Liver (tissue), 9 donors: ENCODE measurements around the gene SEMA3C. TPM values are rescaled to one million over a fixed set of nuclear protein-coding genes. Genes with fewer than 3 reads are reported as not detected.

ENCODE experiments used
- DNase-seq: peaks from one replicate; pipeline ENCODE4 v3.0.0-alpha.2; 2017; ENCODE audit warnings: low spot score
- H3K27ac ChIP-seq, 2 donors: one replicate each; pipeline ENCODE4 v1.7.0; 2013; ENCODE audit warnings: inconsistent platforms in 2 of 2, low read length in 2 of 2, control low read depth in 1 of 2, low read depth in 1 of 2, mild to moderate bottlenecking in 1 of 2
- H3K27me3 ChIP-seq, 4 donors: one replicate each; pipeline versions ENCODE4 v1.6.1 to v1.7.0; 2013; ENCODE audit warnings: low read length in 3 of 4, inconsistent platforms in 1 of 4, mild to moderate bottlenecking in 1 of 4, moderate library complexity in 1 of 4; ENCODE audit not compliant: control insufficient read depth in 4 of 4, insufficient read depth in 4 of 4
- H3K36me3 ChIP-seq, 4 donors: one replicate each; pipeline versions ENCODE4 v1.6.1 to v1.7.0; 2013; ENCODE audit warnings: low read length in 3 of 4, mild to moderate bottlenecking in 3 of 4, low read depth in 1 of 4, moderate library complexity in 1 of 4; ENCODE audit not compliant: control insufficient read depth in 4 of 4, insufficient read depth in 3 of 4
- H3K4me1 ChIP-seq, 4 donors: one replicate each; pipeline versions ENCODE4 v1.6.1 to v1.7.0; 2013; ENCODE audit warnings: low read length in 3 of 4, mild to moderate bottlenecking in 3 of 4, moderate library complexity in 1 of 4; ENCODE audit not compliant: control insufficient read depth in 4 of 4, insufficient read depth in 4 of 4
- H3K4me3 ChIP-seq, 3 donors: one replicate each; pipeline versions ENCODE4 v1.6.1 to v1.7.0; 2013; ENCODE audit warnings: low read length in 3 of 3, control low read depth in 1 of 3, low read depth in 1 of 3, mild to moderate bottlenecking in 1 of 3
- H3K9ac ChIP-seq, 2 donors: one replicate each; pipeline ENCODE4 v1.7.0; 2013; ENCODE audit warnings: low read length in 2 of 2, mild to moderate bottlenecking in 2 of 2, moderate library complexity in 2 of 2, control low read depth in 1 of 2, low read depth in 1 of 2
- H3K9me3 ChIP-seq, 4 donors: one replicate each; pipeline versions ENCODE4 v1.6.1 to v1.7.0; 2013; ENCODE audit warnings: low read length in 3 of 4; ENCODE audit not compliant: control insufficient read depth in 4 of 4
- EGR1 ChIP-seq, 2 donors: IDR thresholded peaks; 2 replicates each; pipeline ENCODE4 v1.6.1; 2016 to 2018; ENCODE audit warnings: antibody characterized with exemption in 2 of 2, low read depth in 2 of 2
- FOXA1 ChIP-seq: IDR thresholded peaks from 2 replicates; pipeline ENCODE4 v1.6.1; 2016; ENCODE audit warnings: antibody characterized with exemption
- FOXA2 ChIP-seq: IDR thresholded peaks from 2 replicates; pipeline ENCODE4 v1.6.1; 2016; ENCODE audit warnings: antibody characterized with exemption
- HNF4G ChIP-seq: IDR thresholded peaks from 2 replicates; pipeline ENCODE4 v1.6.1; 2016; ENCODE audit warnings: antibody characterized with exemption
- JUND ChIP-seq, 2 donors: IDR thresholded peaks; 2 replicates each; pipeline ENCODE4 v1.6.1; 2016; ENCODE audit warnings: antibody characterized with exemption in 2 of 2
- RAD21 ChIP-seq, 2 donors: IDR thresholded peaks; 2 replicates each; pipeline ENCODE4 v1.6.1; 2016; ENCODE audit warnings: antibody characterized with exemption in 2 of 2, mild to moderate bottlenecking in 2 of 2
- RXRA ChIP-seq, 2 donors: IDR thresholded peaks; 2 replicates each; pipeline ENCODE4 v1.6.1; 2017 to 2018; ENCODE audit warnings: antibody characterized with exemption in 2 of 2, mild to moderate bottlenecking in 1 of 2
- TAF1 ChIP-seq: conservative IDR thresholded peaks from 2 replicates; pipeline ENCODE4 v1.6.1; 2016; ENCODE audit warnings: antibody characterized with exemption, mild to moderate bottlenecking
- YY1 ChIP-seq: IDR thresholded peaks from 2 replicates; pipeline ENCODE4 v1.6.1; 2016; ENCODE audit warnings: antibody characterized with exemption, mild to moderate bottlenecking
- WGBS: extraction: QIAGEN DNeasy Blood & Tissue Kit; methylation state at CpG from one replicate; pipeline ENCODE4 v1.1.7; 2013; 5-methylcytosine and 5-hydroxymethylcytosine counted together
- polyA plus RNA-seq, 2 donors: library from polyadenylated mRNA; stranded (reverse) in 1 of 2; unstranded in 1 of 2; fragments of 200-250 nt in 1 of 2; fragments of >200 nt in 1 of 2; fragmentation: Nextera tagmentation in 1 of 2; extraction: Ambion mirVana in 1 of 2; gene quantifications; one replicate each; pipeline versions ENCODE4 v1.2.1 to v1.2.3, GENCODE V29; 2013 to 2015
- total RNA-seq, 2 donors: library from RNA; depleted of rRNA; stranded (reverse); fragments of >200 nt; gene quantifications; one replicate each; pipeline ENCODE4 v1.2.3, GENCODE V29; 2014
- TF ChIP-seq, protein P1 (sequence below): IDR thresholded peaks from 2 replicates; pipeline ENCODE4 v1.6.1; 2016; ENCODE audit warnings: antibody characterized with exemption
- TF ChIP-seq, protein P2 (sequence below): IDR thresholded peaks from 2 replicates; pipeline ENCODE4 v1.6.1; 2016; ENCODE audit warnings: antibody characterized with exemption
- TF ChIP-seq, protein P3 (sequence below): fragments of 150-350 bp; IDR thresholded peaks from 2 replicates; pipeline ENCODE4 v1.5.1; 2017; ENCODE audit warnings: improper control_type of control experiment, low read depth, low read length; ENCODE audit not compliant: missing input control
- TF ChIP-seq, protein P4 (sequence below): IDR thresholded peaks from 2 replicates; pipeline ENCODE4 v1.6.1; 2016; ENCODE audit warnings: antibody characterized with exemption
- TF ChIP-seq, protein P5 (sequence below): IDR thresholded peaks from 2 replicates; pipeline ENCODE4 v1.6.1; 2016; ENCODE audit warnings: antibody characterized with exemption, mild to moderate bottlenecking
- donor health status: healthy.
- donor health status: healthy.
- donor health status: healthy.
- donor health status: healthy.
- donor health status: healthy.

SEMA3C gene
- total and polyA plus RNA-seq, 4 donors = 0.20 to 1.8 (median 0.64) TPM

DNA sequence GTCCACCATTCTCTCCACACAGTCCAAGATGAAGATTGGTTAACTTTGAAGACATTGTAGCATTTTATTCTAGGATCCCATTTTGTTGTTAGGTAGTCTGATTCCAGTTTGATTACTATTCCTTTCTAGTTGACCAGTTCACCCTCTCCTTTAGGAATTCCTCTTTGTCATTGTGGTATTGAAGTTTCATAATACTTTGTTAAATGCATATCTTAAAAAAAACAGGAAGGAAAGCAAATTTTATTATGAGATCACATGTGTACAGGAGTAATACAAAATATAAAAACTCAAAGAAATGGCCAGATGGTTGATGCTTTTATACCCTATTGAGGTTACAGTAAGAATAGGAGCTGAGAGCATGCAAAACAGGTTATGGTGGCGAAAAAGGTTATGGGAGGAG lies 15.5 kb upstream of the SEMA3C start (continued):
- TF ChIP-seq, protein P1, sequence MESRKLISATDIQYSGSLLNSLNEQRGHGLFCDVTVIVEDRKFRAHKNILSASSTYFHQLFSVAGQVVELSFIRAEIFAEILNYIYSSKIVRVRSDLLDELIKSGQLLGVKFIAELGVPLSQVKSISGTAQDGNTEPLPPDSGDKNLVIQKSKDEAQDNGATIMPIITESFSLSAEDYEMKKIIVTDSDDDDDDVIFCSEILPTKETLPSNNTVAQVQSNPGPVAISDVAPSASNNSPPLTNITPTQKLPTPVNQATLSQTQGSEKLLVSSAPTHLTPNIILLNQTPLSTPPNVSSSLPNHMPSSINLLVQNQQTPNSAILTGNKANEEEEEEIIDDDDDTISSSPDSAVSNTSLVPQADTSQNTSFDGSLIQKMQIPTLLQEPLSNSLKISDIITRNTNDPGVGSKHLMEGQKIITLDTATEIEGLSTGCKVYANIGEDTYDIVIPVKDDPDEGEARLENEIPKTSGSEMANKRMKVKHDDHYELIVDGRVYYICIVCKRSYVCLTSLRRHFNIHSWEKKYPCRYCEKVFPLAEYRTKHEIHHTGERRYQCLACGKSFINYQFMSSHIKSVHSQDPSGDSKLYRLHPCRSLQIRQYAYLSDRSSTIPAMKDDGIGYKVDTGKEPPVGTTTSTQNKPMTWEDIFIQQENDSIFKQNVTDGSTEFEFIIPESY = no peak

DNA sequence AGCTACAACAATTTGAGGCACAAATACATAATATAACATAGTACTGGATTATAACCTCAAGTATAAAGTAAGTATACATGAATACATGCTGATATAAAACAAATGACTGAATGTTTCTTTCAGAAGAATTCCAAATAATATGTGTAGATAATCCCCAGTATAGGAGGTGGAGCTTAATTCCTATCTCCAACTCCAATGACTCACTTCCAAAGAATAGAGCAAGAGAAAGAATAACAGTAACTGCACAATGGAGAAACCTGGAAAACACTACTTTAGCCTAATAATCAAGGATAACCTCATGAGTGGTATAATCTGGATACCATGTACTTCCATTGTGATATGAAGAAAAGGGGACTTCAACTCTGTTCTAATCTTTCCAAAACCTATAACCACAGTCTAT lies 13.7 kb upstream of the SEMA3C start:
- no peaks in the 10 kb centered on the region for H3K36me3 ChIP-seq
- H3K27me3 ChIP-seq = no peaks in the 10 kb centered on the region
- no peak overlapping the region for H3K27ac ChIP-seq
- H3K9me3 ChIP-seq = no peaks in the 10 kb centered on the region
- H3K4me1 ChIP-seq = no peaks in the 10 kb centered on the region
- H3K4me3 ChIP-seq = no peak overlapping the region
- TF ChIP-seq, protein P2, sequence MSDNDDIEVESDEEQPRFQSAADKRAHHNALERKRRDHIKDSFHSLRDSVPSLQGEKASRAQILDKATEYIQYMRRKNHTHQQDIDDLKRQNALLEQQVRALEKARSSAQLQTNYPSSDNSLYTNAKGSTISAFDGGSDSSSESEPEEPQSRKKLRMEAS = no peak
- no peak for TF ChIP-seq YY1
- no peak for TF ChIP-seq RAD21 (IDR thresholded peaks at IDR 0.05)
- TF ChIP-seq, protein P3, sequence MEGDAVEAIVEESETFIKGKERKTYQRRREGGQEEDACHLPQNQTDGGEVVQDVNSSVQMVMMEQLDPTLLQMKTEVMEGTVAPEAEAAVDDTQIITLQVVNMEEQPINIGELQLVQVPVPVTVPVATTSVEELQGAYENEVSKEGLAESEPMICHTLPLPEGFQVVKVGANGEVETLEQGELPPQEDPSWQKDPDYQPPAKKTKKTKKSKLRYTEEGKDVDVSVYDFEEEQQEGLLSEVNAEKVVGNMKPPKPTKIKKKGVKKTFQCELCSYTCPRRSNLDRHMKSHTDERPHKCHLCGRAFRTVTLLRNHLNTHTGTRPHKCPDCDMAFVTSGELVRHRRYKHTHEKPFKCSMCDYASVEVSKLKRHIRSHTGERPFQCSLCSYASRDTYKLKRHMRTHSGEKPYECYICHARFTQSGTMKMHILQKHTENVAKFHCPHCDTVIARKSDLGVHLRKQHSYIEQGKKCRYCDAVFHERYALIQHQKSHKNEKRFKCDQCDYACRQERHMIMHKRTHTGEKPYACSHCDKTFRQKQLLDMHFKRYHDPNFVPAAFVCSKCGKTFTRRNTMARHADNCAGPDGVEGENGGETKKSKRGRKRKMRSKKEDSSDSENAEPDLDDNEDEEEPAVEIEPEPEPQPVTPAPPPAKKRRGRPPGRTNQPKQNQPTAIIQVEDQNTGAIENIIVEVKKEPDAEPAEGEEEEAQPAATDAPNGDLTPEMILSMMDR = no peak
- TF ChIP-seq, protein P1 = no peak
- no peak overlapping the region for H3K9ac ChIP-seq
- DNase-seq = no peak

DNA sequence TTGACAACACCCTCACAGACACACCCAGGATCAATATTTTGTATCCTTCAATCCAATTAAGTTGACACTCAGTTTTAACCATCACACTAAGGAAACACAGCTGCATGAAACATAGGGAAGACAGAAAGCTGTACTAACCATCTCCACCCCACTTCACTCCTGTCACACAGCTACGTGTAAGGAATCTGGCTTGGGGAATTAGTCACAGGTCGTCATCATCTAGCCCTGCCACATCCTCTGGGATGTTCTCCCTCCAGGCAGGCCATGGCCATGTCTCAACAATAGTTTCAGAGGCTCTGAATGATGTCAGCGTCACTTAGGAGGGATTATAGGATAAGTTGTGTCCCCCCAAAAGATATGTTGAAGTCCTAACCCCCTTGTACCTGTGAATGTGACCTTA lies 10.8 kb upstream of the SEMA3C start:
- WGBS = 71% methylated on average over 3 of the region's 3 CpGs
- TF ChIP-seq EGR1 (IDR thresholded peaks at IDR 0.05; ENCODE audit: low read depth in 2 of 2) = no peak
- no peak for TF ChIP-seq FOXA2
- no peak for TF ChIP-seq YY1
- TF ChIP-seq, protein P2 = no peak
- no peak for TF ChIP-seq RAD21 (IDR thresholded peaks at IDR 0.05)
- no peak for TF ChIP-seq FOXA1
- TF ChIP-seq, protein P4, sequence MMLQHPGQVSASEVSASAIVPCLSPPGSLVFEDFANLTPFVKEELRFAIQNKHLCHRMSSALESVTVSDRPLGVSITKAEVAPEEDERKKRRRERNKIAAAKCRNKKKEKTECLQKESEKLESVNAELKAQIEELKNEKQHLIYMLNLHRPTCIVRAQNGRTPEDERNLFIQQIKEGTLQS = no peak
- TF ChIP-seq HNF4G = no peak
- TF ChIP-seq, protein P3 = no peak
- TF ChIP-seq, protein P5, sequence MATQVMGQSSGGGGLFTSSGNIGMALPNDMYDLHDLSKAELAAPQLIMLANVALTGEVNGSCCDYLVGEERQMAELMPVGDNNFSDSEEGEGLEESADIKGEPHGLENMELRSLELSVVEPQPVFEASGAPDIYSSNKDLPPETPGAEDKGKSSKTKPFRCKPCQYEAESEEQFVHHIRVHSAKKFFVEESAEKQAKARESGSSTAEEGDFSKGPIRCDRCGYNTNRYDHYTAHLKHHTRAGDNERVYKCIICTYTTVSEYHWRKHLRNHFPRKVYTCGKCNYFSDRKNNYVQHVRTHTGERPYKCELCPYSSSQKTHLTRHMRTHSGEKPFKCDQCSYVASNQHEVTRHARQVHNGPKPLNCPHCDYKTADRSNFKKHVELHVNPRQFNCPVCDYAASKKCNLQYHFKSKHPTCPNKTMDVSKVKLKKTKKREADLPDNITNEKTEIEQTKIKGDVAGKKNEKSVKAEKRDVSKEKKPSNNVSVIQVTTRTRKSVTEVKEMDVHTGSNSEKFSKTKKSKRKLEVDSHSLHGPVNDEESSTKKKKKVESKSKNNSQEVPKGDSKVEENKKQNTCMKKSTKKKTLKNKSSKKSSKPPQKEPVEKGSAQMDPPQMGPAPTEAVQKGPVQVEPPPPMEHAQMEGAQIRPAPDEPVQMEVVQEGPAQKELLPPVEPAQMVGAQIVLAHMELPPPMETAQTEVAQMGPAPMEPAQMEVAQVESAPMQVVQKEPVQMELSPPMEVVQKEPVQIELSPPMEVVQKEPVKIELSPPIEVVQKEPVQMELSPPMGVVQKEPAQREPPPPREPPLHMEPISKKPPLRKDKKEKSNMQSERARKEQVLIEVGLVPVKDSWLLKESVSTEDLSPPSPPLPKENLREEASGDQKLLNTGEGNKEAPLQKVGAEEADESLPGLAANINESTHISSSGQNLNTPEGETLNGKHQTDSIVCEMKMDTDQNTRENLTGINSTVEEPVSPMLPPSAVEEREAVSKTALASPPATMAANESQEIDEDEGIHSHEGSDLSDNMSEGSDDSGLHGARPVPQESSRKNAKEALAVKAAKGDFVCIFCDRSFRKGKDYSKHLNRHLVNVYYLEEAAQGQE = no peak
- no peak for TF ChIP-seq JUND (IDR thresholded peaks at IDR 0.05)
- TF ChIP-seq RXRA (IDR thresholded peaks at IDR 0.05) = no peak
- TF ChIP-seq, protein P1 = no peak
- no peak for TF ChIP-seq TAF1
- no peak overlapping the region for H3K9ac ChIP-seq
- H3K27me3 ChIP-seq = no peaks in the 10 kb centered on the region
- no peaks in the 10 kb centered on the region for H3K4me1 ChIP-seq
- no peak for DNase-seq
- no peak overlapping the region for H3K4me3 ChIP-seq
- H3K36me3 ChIP-seq = no peaks in the 10 kb centered on the region
- no peaks in the 10 kb centered on the region for H3K9me3 ChIP-seq
- H3K27ac ChIP-seq = no peak overlapping the region
